Osteoblast (primary cell): ENCODE data around the gene POM121L12. TPM values are rescaled to one million over a fixed set of nuclear protein-coding genes. Genes with fewer than 3 reads are reported as not detected.

Experiments
- DNase-seq: peaks from one replicate; pipeline ENCODE4 v3.0.0; 2011; ENCODE audit warnings: low spot score, mixed read lengths; ENCODE audit not compliant: insufficient read length; ENCODE audit errors: missing footprints
- H2AFZ ChIP-seq: 2 replicates; pipeline ENCODE4 v1.6.0; 2011; ENCODE audit warnings: mild to moderate bottlenecking, low read length
- H3K27ac ChIP-seq: 2 replicates; pipeline ENCODE4 v1.5.1; 2011; ENCODE audit warnings: mild to moderate bottlenecking, low read depth, low read length, moderate library complexity
- H3K27me3 ChIP-seq: 2 replicates; pipeline ENCODE4 v1.6.0; 2012; ENCODE audit warnings: mild to moderate bottlenecking, control low read depth, inconsistent platforms, low read length, moderate library complexity; ENCODE audit not compliant: insufficient read depth
- H3K36me3 ChIP-seq: 2 replicates; pipeline ENCODE4 v1.5.1; 2011; ENCODE audit warnings: mild to moderate bottlenecking, low read length, control low read depth, moderate library complexity; ENCODE audit not compliant: insufficient read depth
- H3K4me1 ChIP-seq: 2 replicates; pipeline ENCODE4 v1.5.1; 2011; ENCODE audit warnings: mild to moderate bottlenecking, low read length, control low read depth, moderate library complexity; ENCODE audit not compliant: insufficient read depth
- H3K4me2 ChIP-seq: 2 replicates; pipeline ENCODE4 v1.6.0; 2011; ENCODE audit warnings: mild to moderate bottlenecking, low read length; ENCODE audit not compliant: insufficient read depth
- H3K4me3 ChIP-seq: fragments of 200-600 bp; sonication (generic); 3 replicates; pipeline ENCODE4 v1.5.1; 2012; ENCODE audit warnings: mild to moderate bottlenecking, low read length, inconsistent platforms; ENCODE audit not compliant: insufficient read depth
- H3K79me2 ChIP-seq: 2 replicates; pipeline ENCODE4 v1.6.0; 2012; ENCODE audit warnings: mild to moderate bottlenecking, low read length, control low read depth, inconsistent platforms; ENCODE audit not compliant: insufficient read depth
- H3K9me3 ChIP-seq: 2 replicates; pipeline ENCODE4 v1.5.1; 2011; ENCODE audit warnings: low read depth, low read length, control low read depth
- H4K20me1 ChIP-seq: 2 replicates; pipeline ENCODE4 v1.6.0; 2012; ENCODE audit warnings: mild to moderate bottlenecking, low read length, control low read depth; ENCODE audit not compliant: insufficient read depth
- total RNA-seq: library from RNA; depleted of rRNA; stranded (reverse); fragments of >200 nt; gene quantifications from 2 replicates; pipeline ENCODE4 v1.2.3, GENCODE V29; 2012
- TF ChIP-seq, protein P1 (sequence below): IDR thresholded peaks from 2 replicates; pipeline ENCODE4 v1.5.1; 2011; ENCODE audit warnings: mild to moderate bottlenecking, low read depth, low read length, moderate library complexity; ENCODE audit errors: extremely low read depth

POM121L12 gene
- total RNA-seq, 1 donor = not detected

DNA sequence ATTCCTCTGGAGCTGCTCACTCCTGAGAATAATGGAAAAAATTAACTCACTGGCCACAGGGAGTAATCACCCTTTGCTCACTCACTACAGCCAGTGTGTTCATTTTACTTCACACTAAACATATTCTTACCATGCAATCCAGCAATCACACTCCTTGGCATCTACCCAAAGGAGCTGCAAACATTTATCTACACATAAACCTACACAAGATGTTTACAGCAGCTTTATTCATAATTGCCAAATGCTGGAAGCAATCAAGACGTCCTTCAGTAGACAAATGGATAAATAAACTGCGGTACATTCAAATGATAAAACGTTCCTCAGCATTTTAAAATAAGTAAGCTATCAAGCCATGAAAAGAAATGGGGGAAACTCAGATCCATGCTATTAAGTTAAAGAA is 34.2 kb upstream of the POM121L12 start:
- no peaks in the 10 kb centered on the region for H3K36me3 ChIP-seq
- H2AFZ ChIP-seq = no peak overlapping the region
- no peaks in the 10 kb centered on the region for H3K79me2 ChIP-seq
- no peaks in the 10 kb centered on the region for H4K20me1 ChIP-seq
- no peaks in the 10 kb centered on the region for H3K27me3 ChIP-seq
- H3K9me3 ChIP-seq = no peaks in the 10 kb centered on the region
- DNase-seq = no peak
- H3K4me3 ChIP-seq = no peak overlapping the region
- no peak overlapping the region for H3K4me2 ChIP-seq
- TF ChIP-seq, protein P1, sequence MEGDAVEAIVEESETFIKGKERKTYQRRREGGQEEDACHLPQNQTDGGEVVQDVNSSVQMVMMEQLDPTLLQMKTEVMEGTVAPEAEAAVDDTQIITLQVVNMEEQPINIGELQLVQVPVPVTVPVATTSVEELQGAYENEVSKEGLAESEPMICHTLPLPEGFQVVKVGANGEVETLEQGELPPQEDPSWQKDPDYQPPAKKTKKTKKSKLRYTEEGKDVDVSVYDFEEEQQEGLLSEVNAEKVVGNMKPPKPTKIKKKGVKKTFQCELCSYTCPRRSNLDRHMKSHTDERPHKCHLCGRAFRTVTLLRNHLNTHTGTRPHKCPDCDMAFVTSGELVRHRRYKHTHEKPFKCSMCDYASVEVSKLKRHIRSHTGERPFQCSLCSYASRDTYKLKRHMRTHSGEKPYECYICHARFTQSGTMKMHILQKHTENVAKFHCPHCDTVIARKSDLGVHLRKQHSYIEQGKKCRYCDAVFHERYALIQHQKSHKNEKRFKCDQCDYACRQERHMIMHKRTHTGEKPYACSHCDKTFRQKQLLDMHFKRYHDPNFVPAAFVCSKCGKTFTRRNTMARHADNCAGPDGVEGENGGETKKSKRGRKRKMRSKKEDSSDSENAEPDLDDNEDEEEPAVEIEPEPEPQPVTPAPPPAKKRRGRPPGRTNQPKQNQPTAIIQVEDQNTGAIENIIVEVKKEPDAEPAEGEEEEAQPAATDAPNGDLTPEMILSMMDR = no peak
- H3K4me1 ChIP-seq = no peaks in the 10 kb centered on the region
- H3K27ac ChIP-seq = no peak overlapping the region

DNA sequence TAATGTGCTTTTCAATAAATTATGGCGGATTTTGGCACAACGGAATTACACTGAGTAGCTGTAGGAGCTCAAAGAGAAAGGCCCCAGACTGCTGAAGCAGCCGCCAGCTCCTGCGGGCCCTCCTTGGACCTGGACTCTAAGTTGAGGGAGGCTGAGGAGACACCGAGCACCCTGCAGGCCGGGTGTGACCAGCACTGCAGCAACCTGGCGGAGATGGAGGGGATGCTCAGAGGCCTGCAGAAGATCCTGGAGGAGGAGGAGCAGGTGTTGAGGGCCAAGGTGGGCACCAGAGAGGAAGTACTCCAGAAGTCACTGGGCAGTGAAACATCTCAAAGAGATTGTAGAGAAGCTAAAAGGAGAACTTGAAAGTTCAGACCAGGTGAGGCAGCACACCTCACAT is 33.0 kb upstream of the POM121L12 start:
- no peaks in the 10 kb centered on the region for H3K4me1 ChIP-seq
- H3K4me3 ChIP-seq = no peak overlapping the region
- no peak for DNase-seq
- H3K79me2 ChIP-seq = no peaks in the 10 kb centered on the region
- no peak overlapping the region for H2AFZ ChIP-seq
- H3K27me3 ChIP-seq = no peaks in the 10 kb centered on the region
- no peaks in the 10 kb centered on the region for H3K36me3 ChIP-seq
- TF ChIP-seq, protein P1 = no peak
- H4K20me1 ChIP-seq = no peaks in the 10 kb centered on the region
- no peak overlapping the region for H3K27ac ChIP-seq
- no peak overlapping the region for H3K4me2 ChIP-seq
- no peaks in the 10 kb centered on the region for H3K9me3 ChIP-seq

DNA sequence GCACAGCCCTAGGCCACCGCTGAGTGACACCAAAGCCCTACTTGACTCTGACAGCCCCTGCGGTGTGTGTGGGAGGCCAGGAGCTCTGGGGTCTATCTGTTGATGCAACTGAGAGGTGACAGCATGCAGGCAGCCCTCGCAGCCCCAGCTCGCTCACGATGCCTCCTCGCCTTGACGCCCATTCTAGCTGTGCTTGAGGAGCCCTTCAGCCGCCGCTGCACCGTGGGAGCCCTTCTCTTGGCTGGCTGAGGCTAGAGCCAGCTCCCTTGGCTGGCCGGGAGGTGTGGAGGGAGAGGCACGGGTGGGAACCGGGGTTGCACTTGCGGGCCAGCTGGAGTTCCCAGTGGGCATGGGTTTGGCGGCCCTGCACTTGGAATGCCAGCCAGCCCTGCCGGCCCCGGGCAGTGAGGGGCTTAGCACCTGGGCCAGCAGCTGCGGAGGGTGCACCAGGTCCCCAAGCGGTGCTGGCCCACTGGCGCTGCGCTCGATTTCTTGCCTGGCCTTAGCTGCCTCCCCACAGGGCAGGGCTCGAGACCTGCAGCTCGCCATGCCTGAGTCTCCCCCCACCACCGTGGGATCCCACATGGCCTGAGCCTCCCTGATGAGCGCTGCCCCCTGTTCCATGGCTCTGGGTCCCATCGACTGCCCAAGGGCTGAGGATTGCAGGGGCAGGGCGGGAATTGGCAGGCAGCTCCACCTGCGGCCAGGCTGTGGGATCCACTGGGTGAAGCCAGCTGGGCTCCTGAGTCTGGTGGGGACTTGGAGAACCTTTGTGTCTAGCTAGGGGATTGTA is 31.6 kb upstream of the POM121L12 start:
- no peak overlapping the region for H3K4me3 ChIP-seq
- H3K27me3 ChIP-seq = no peaks in the 10 kb centered on the region
- TF ChIP-seq, protein P1 = no peak
- no peak overlapping the region for H3K4me2 ChIP-seq
- H3K9me3 ChIP-seq = peaks cover 3% of the 10 kb centered on the region
- DNase-seq = no peak
- no peak overlapping the region for H2AFZ ChIP-seq
- no peaks in the 10 kb centered on the region for H3K79me2 ChIP-seq
- H3K27ac ChIP-seq = no peak overlapping the region
- H3K36me3 ChIP-seq = no peaks in the 10 kb centered on the region
- no peaks in the 10 kb centered on the region for H3K4me1 ChIP-seq
- no peaks in the 10 kb centered on the region for H4K20me1 ChIP-seq

DNA sequence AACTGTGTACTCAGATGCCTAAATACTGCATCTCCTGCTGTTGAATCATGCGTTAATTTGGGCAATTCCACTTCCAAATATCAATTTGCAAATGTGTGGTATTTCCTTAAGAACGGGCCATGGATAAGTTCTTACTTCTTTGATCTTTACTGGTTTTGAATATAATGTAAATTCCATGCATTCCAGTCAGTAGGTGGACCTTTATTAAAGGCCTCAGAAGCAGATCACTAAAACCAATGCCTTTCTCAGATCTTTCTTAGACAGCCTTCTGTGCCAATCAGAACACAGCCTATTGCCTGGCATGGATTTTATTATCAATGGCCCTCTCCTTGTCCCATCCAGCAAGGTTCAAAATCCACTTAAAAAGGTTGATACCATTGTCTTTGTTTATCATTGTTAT is 21.5 kb upstream of the POM121L12 start:
- Histone ChIP-seq H3K79me2 (no peaks in the 10 kb centered on the region), H3K4me1 (no peaks in the 10 kb centered on the region), H2AFZ (no peak overlapping the region), H3K4me2 (no peak overlapping the region), H4K20me1 (no peaks in the 10 kb centered on the region), H3K36me3 (no peaks in the 10 kb centered on the region), H3K9me3 (peaks cover 1% of the 10 kb centered on the region), H3K4me3 (no peak overlapping the region), H3K27me3 (no peaks in the 10 kb centered on the region), H3K27ac (no peak overlapping the region)
- DNase-seq = no peak
- TF ChIP-seq, protein P1 = no peak
